Chondrocyte (in vitro differentiated cells): ENCODE data around the gene SF3B5. TPM values are rescaled to one million over a fixed set of nuclear protein-coding genes. Genes with fewer than 3 reads are reported as not detected.
"Not testable (repeated sequence)": the region's sequence is repeated elsewhere in the genome, so short reads cannot be mapped to it uniquely, and the experiment has no call there.

ENCODE experiments used
- DNase-seq: peaks from one replicate; pipeline ENCODE4 v3.0.0; 2021; ENCODE audit warnings: mixed read lengths, low spot score
- H3K27ac Mint-ChIP-seq: one replicate; pipeline ENCODE4 v1.8.0; 2021; ENCODE audit warnings: mild to moderate bottlenecking, moderate library complexity, mixed read lengths; ENCODE audit not compliant: unreplicated experiment
- H3K27me3 Mint-ChIP-seq: 2 replicates; pipeline ENCODE4 v1.8.0; 2021; ENCODE audit warnings: low read depth, mixed read lengths
- H3K36me3 Mint-ChIP-seq: 2 replicates; pipeline ENCODE4 v1.8.0; 2021; ENCODE audit warnings: low read depth, mixed read lengths
- H3K4me1 Mint-ChIP-seq: 2 replicates; pipeline ENCODE4 v1.8.0; 2021; ENCODE audit warnings: low read depth, mild to moderate bottlenecking, mixed read lengths
- H3K4me3 Mint-ChIP-seq: one replicate; pipeline ENCODE4 v1.8.0; 2021; ENCODE audit warnings: mild to moderate bottlenecking, moderate library complexity, mixed read lengths; ENCODE audit not compliant: unreplicated experiment
- H3K9me3 Mint-ChIP-seq: 2 replicates; pipeline ENCODE4 v1.8.0; 2021; ENCODE audit warnings: low read depth, mixed read lengths
- total RNA-seq: library from RNA; stranded (reverse); gene quantifications from 3 replicates; pipeline ENCODE4 v1.2.1, GENCODE V29; 2021
- TF ChIP-seq, protein P1 (sequence below): fragments of 200-600 bp; sonication (generic); IDR thresholded peaks from 2 replicates; pipeline ENCODE4 v1.5.0; 2021; ENCODE audit warnings: antibody characterized with exemption, mild to moderate bottlenecking, moderate library complexity

SF3B5 gene
- total RNA-seq, 1 donor from 2014 or later: 97.9 TPM

DNA sequence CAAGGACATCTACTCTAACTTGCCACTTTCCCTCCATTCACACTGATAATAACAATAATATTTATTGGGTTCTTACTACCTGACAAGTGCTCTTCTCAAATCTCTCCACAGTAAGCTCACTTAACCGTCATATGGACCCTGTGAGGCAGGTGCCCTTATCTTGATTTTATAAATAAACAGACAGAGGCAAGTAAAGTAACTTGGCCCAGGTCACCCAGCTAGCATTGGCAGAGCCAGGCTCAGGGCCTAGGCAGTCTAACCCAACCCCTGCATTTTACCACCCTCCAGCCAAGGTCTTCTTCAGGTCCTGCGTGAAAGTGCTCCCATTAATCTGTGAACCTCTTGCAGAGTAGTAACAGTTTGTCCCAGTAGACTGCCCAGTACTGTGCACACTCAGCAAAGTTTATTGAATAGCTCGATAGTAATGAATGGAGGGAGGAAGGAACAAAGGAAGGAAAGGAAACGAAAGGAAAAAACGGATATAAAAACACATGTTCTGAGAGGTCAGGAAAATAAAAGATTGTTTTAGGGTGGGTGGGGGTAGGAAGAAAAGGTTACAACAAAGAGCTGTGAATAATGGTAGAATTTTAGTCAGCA is 38.0 kb upstream of the SF3B5 start:
- H3K27me3 Mint-ChIP-seq: no peaks in the 10 kb centered on the region
- TF ChIP-seq, protein P1, sequence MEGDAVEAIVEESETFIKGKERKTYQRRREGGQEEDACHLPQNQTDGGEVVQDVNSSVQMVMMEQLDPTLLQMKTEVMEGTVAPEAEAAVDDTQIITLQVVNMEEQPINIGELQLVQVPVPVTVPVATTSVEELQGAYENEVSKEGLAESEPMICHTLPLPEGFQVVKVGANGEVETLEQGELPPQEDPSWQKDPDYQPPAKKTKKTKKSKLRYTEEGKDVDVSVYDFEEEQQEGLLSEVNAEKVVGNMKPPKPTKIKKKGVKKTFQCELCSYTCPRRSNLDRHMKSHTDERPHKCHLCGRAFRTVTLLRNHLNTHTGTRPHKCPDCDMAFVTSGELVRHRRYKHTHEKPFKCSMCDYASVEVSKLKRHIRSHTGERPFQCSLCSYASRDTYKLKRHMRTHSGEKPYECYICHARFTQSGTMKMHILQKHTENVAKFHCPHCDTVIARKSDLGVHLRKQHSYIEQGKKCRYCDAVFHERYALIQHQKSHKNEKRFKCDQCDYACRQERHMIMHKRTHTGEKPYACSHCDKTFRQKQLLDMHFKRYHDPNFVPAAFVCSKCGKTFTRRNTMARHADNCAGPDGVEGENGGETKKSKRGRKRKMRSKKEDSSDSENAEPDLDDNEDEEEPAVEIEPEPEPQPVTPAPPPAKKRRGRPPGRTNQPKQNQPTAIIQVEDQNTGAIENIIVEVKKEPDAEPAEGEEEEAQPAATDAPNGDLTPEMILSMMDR: no peak
- no peaks in the 10 kb centered on the region for H3K9me3 Mint-ChIP-seq
- no peak overlapping the region for H3K4me3 Mint-ChIP-seq
- no peak overlapping the region for H3K27ac Mint-ChIP-seq
- DNase-seq: no peak
- H3K4me1 Mint-ChIP-seq: peaks cover 12% of the 10 kb centered on the region
- H3K36me3 Mint-ChIP-seq: no peaks in the 10 kb centered on the region

DNA sequence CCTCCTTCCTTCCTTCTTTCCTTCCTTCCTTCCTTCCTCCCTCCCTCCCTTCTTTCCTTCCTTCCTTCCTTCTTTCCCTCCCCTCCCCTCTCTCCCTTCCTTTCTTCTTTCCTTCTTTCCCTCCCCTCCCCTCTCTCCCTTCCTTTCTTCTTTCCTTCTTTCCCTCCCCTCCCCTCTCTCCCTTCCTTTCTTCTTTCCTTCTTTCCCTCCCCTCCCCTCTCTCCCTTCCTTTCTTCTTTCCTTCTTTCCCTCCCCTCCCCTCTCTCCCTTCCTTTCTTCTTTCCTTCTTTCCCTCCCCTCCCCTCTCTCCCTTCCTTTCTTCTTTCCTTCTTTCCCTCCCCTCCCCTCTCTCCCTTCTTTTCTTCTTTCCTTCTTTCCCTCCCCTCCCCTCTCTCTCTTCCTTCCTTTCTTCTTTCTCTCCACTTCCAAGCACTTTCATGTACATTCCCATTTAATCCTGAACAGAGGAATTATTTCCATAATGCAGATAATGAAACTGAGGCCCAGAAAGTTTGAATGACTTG is 36.9 kb upstream of the SF3B5 start:
- H3K36me3 Mint-ChIP-seq, H3K9me3 Mint-ChIP-seq, H3K27ac Mint-ChIP-seq, H3K27me3 Mint-ChIP-seq, H3K4me3 Mint-ChIP-seq, DNase-seq: not testable (repeated sequence)
- H3K4me1 Mint-ChIP-seq: peaks cover 12% of the 10 kb centered on the region

DNA sequence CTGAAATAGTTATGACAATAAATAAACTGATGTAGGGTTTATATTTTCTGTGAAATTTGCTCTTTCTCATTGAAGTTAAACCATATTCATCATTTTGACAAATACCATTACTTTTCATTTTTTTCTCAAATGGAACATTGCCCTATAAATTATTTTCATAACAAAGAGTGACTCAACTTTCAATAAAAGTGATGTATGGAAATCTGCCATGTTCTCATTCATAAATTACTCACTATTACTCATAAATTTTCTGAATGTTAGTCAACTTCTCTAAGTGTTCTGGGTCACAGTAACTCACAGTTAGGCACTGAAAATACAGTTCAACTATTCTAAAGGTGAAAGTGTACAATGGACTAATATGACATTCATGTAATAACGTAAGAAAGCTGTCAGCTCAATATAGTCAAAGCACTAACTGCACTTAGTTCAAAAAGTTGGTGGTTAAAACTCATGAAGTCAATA is 35.9 kb upstream of the SF3B5 start:
- no peak overlapping the region for H3K27ac Mint-ChIP-seq
- no peak overlapping the region for H3K4me3 Mint-ChIP-seq
- H3K4me1 Mint-ChIP-seq: peaks cover 12% of the 10 kb centered on the region
- no peaks in the 10 kb centered on the region for H3K36me3 Mint-ChIP-seq
- TF ChIP-seq, protein P1: no peak
- H3K27me3 Mint-ChIP-seq: no peaks in the 10 kb centered on the region
- DNase-seq: no peak
- no peaks in the 10 kb centered on the region for H3K9me3 Mint-ChIP-seq

DNA sequence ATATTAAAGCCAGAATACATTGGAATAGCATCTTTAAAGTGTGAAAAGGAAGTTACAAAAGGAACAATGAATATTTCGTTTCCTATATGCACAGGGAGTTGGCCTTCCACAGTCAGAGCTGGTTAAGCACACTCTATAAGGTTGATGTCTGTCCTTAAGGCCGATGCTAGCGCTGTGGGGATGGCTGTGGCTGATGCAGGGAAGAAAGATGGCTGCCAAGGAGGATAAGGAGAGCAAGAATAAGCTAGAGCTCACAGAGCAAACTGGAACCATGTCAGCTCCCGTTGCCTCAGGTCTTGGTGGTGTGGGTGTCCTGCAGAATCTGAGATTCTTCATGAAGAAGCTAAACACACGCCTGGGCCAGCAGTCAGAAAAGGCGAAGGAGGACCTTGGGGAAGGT is 34.1 kb upstream of the SF3B5 start:
- H3K36me3 Mint-ChIP-seq: no peaks in the 10 kb centered on the region
- no peak for DNase-seq
- TF ChIP-seq, protein P1: no peak
- no peak overlapping the region for H3K4me3 Mint-ChIP-seq
- peaks cover 12% of the 10 kb centered on the region for H3K4me1 Mint-ChIP-seq
- H3K27ac Mint-ChIP-seq: no peak overlapping the region
- no peaks in the 10 kb centered on the region for H3K9me3 Mint-ChIP-seq
- H3K27me3 Mint-ChIP-seq: no peaks in the 10 kb centered on the region

DNA sequence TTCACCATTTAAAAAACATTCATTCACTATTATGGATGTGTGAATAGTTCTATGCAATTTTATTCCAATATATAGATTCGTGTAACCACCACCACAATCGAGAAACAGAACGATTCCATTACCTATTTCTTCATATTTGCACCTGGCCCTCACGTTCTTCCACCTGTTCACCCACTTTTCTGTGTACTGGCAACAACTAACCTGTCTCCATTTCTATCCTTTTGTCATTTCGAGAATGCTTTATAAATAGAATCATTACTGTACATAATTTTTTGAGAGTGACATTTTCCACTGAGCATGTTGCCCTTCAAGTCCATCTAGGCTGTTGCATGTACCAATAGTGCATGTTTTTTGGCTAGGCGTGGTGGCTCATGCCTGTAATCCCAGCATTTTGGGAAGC is 31.7 kb upstream of the SF3B5 start:
- TF ChIP-seq, protein P1: no peak
- H3K36me3 Mint-ChIP-seq: no peaks in the 10 kb centered on the region
- peaks cover 2% of the 10 kb centered on the region for H3K9me3 Mint-ChIP-seq
- no peak overlapping the region for H3K4me3 Mint-ChIP-seq
- DNase-seq: no peak
- H3K4me1 Mint-ChIP-seq: peaks cover 12% of the 10 kb centered on the region
- H3K27ac Mint-ChIP-seq: no peak overlapping the region
- H3K27me3 Mint-ChIP-seq: no peaks in the 10 kb centered on the region

DNA sequence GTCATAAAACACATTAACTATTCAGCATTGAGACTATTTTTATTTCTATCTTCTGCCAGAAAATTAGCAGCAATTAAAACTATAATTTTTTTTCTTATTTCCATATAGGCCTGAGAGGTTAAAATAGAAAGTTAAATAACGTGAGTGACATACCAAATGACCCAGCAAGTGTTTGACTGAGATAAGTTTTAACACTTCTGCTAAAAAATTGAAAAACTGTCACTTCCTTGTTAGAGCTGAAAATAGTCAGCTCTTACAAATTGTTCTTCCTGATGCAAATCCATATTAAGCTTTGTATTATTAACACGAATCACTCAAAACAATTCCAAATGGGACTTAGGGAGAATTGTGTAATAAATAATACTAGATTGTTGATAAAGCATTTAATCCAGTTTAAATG is 28.5 kb upstream of the SF3B5 start:
- Mint-ChIP-seq H3K4me3 (no peak overlapping the region), H3K27ac (no peak overlapping the region)
- TF ChIP-seq, protein P1: no peak

More for the DNA sequence above, 28.5 kb upstream of the SF3B5 start:
- Mint-ChIP-seq H3K36me3 (no peaks in the 10 kb centered on the region), H3K4me1 (no peaks in the 10 kb centered on the region), H3K9me3 (peaks cover 7% of the 10 kb centered on the region), H3K27me3 (no peaks in the 10 kb centered on the region)
- DNase-seq: no peak
